ENCODE measurements around the gene CFAP46. TPM values are rescaled to one million over a fixed set of nuclear protein-coding genes. Genes with fewer than 3 reads are reported as not detected.

CFAP46 gene
- total RNA-seq, 4 donors from 2014 or later = 0.19 to 0.92 (median 0.54) TPM

- Histone ChIP-seq H3K4me3 (no peak overlapping the region), H3K36me3 (no peaks in the 10 kb centered on the region), H3K27ac (no peak overlapping the region), H3K27me3 (peaks cover 21 to 82% (median 28%) of the 10 kb centered on the region in 4 donors), H3K4me1 (peaks cover 12 to 28% (median 22%) of the 10 kb centered on the region in 3 donors), H3K9me3 (no peaks in the 10 kb centered on the region)
- no peak for DNase-seq
- TF ChIP-seq POLR2A (IDR thresholded peaks at IDR 0.05) (no peak), CTCF (IDR thresholded peaks at IDR 0.05) (no peak)
- 19 to 73% methylated on average over 3 to 6 of the region's 31 CpGs for WGBS, 2 donors
- intact Hi-C loops (cut with DNase I) = no loop called here
Measured at GRCh38 chr10:132790934-132791829, 151.2 kb downstream of the CFAP46 start.

DNA sequence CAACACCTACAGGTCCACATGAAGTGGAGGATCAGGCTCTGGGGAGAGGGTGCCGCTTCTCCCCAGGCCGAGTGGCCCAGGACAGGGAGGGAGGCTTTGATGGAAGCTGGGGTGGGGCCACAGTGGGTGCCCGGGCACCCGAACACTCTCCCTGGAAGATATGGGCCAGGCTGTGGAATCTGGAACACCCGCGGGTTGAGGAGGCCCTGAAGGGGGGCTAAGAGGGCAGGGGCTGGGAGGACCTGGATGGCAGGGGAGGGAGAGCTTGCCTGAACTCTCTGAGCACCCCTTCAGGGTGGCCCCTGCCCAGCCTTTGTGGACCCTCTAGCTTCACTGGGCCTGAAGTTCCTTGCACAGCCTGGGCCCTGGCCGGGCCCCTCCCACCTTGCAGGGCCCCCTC lies 151.9 kb downstream of the CFAP46 start:
- WGBS, 2 donors = 35% methylated on average over 5 of the region's 7 CpGs; no CpG with 5 or more reads in 1 of the 2 donors
- H3K27me3 ChIP-seq = peaks cover 21 to 88% (median 30%) of the 10 kb centered on the region in 4 donors

GRCh38 chr10:132789659-132790148 lies 152.7 kb downstream of the CFAP46 start:
- Histone ChIP-seq H3K4me3 (no peak overlapping the region), H3K36me3 (no peaks in the 10 kb centered on the region)
- DNase-seq = no peak

More for the DNA sequence above, 151.9 kb downstream of the CFAP46 start:
- DNase-seq = no peak
- TF ChIP-seq POLR2A (IDR thresholded peaks at IDR 0.05) (no peak), CTCF (IDR thresholded peaks at IDR 0.05) (no peak)
- H3K27ac ChIP-seq = no peak overlapping the region
- H3K4me1 ChIP-seq = peaks cover 12 to 32% (median 26%) of the 10 kb centered on the region in 3 donors
- H3K9me3 ChIP-seq = no peaks in the 10 kb centered on the region
- no peaks in the 10 kb centered on the region for H3K36me3 ChIP-seq
- intact Hi-C loops (cut with DNase I) = no loop called here
- H3K4me3 ChIP-seq = no peak overlapping the region

DNA sequence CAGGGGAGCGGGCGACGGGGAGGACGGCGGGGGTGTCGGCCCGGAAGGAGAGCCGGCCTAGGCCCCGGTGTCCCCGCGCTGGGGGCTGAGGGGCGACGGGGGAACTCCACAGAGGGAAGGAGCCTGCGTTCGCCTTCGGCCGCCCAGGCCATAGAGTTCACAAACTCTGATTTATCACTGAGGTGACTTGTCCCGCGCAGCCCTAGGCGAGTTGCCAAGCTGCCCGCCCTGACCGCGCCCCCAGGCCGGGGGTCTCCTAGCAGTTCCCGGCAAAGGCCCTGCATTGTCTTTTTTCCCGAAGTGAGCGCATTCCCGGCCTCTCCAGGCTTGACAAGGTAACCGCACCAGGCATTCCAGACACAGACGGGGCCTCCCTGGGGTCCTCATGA lies 153.5 kb downstream of the CFAP46 start:
- Histone ChIP-seq H3K4me1 (peaks cover 12 to 48% (median 27%) of the 10 kb centered on the region in 3 donors), H3K27me3 (peaks cover 26 to 91% (median 41%) of the 10 kb centered on the region in 4 donors), H3K9me3 (peaks cover 0 to 7% (median 0%) of the 10 kb centered on the region in 3 donors), H3K27ac (no peak overlapping the region), H3K36me3 (no peaks in the 10 kb centered on the region), H3K4me3 (no peak overlapping the region)
- TF ChIP-seq POLR2A (IDR thresholded peaks at IDR 0.05) = no peak
- no peak for TF ChIP-seq CTCF (IDR thresholded peaks at IDR 0.05)
- no peak for DNase-seq
- intact Hi-C loops (cut with DNase I) = no loop called here
- WGBS, 2 donors = 29% methylated on average over 4 of the region's 30 CpGs; no CpG with 5 or more reads in 1 of the 2 donors

More at GRCh38 chr10:132789659-132790148, 152.7 kb downstream of the CFAP46 start:
- intact Hi-C loops (cut with DNase I) = no loop called here
- TF ChIP-seq POLR2A (IDR thresholded peaks at IDR 0.05) (no peak), CTCF (IDR thresholded peaks at IDR 0.05) (no peak)
- Histone ChIP-seq H3K9me3 (peaks cover 0 to under 1% (median 0%) of the 10 kb centered on the region in 3 donors), H3K4me1 (peaks cover 12 to 40% (median 27%) of the 10 kb centered on the region in 3 donors), H3K27ac (no peak overlapping the region), H3K27me3 (peaks cover 24 to 91% (median 35%) of the 10 kb centered on the region in 4 donors)
- 58 to 68% methylated on average over 3 to 7 of the region's 15 CpGs for WGBS, 2 donors

All from esophagus squamous epithelium (tissue), 5 donors.